Loucy (cell line): ENCODE measurements around the gene MIER2.

Experiments
- H2AFZ ChIP-seq: fragments of 200-600 bp; sonication (generic); 2 replicates; pipeline ENCODE4 v1.6.0; 2016; ENCODE audit warnings: antibody characterized with exemption, mild to moderate bottlenecking, low read length, moderate library complexity
- H3F3A ChIP-seq: fragments of 200-600 bp; 2 replicates; pipeline ENCODE4 v1.6.0; 2016; ENCODE audit warnings: antibody characterized with exemption, low read depth, mild to moderate bottlenecking
- H3K27me3 ChIP-seq: fragments of 200-600 bp; sonication (generic); 2 replicates; pipeline ENCODE4 v1.6.1; 2014; ENCODE audit warnings: low read length, mild to moderate bottlenecking; ENCODE audit not compliant: insufficient read depth, poor library complexity, severe bottlenecking
- H3K36me3 ChIP-seq: fragments of 200-600 bp; sonication (generic); 2 replicates; pipeline ENCODE4 v1.6.1; 2016; ENCODE audit warnings: low read length; ENCODE audit not compliant: insufficient read depth
- H3K4me1 ChIP-seq: fragments of 200-600 bp; sonication (generic); 2 replicates; pipeline ENCODE4 v1.5.1; 2014; ENCODE audit warnings: low read length, mild to moderate bottlenecking; ENCODE audit not compliant: insufficient read depth, poor library complexity, severe bottlenecking
- H3K4me2 ChIP-seq: fragments of 200-600 bp; sonication (generic); 2 replicates; pipeline ENCODE4 v1.6.0; 2014; ENCODE audit warnings: antibody characterized with exemption, low read length, low read depth, mild to moderate bottlenecking; ENCODE audit not compliant: poor library complexity, severe bottlenecking
- H3K4me3 ChIP-seq: fragments of 200-600 bp; sonication (generic); 2 replicates; pipeline ENCODE4 v1.5.1; 2014; ENCODE audit warnings: low read length, mild to moderate bottlenecking, mixed read lengths; ENCODE audit not compliant: poor library complexity, severe bottlenecking
- H3K79me2 ChIP-seq: fragments of 200-600 bp; sonication (generic); 2 replicates; pipeline ENCODE4 v1.6.1; 2014; ENCODE audit warnings: low read length; ENCODE audit not compliant: insufficient read depth
- H3K9ac ChIP-seq: fragments of 200-600 bp; sonication (generic); 2 replicates; pipeline ENCODE4 v1.6.0; 2014; ENCODE audit warnings: mild to moderate bottlenecking, low read depth, low read length, moderate library complexity; ENCODE audit not compliant: poor library complexity, severe bottlenecking
- H3K9me2 ChIP-seq: fragments of 200-600 bp; sonication (generic); replicated peaks from 2 replicates; pipeline ENCODE4 v1.6.1; 2016; ENCODE audit warnings: low read depth, low read length, mixed read lengths
- H3K9me3 ChIP-seq: fragments of 200-600 bp; sonication (generic); 2 replicates; pipeline ENCODE4 v1.6.1; 2014; ENCODE audit warnings: mild to moderate bottlenecking, antibody characterized with exemption, low read length, low read depth; ENCODE audit not compliant: insufficient read depth
- H4K20me1 ChIP-seq: fragments of 200-600 bp; sonication (generic); 2 replicates; pipeline ENCODE4 v1.6.0; 2014; ENCODE audit warnings: antibody characterized with exemption, low read length, mild to moderate bottlenecking; ENCODE audit not compliant: insufficient read depth, poor library complexity, severe bottlenecking
- EZH2phosphoT487 ChIP-seq: fragments of 200-600 bp; IDR thresholded peaks from 2 replicates; pipeline ENCODE4 v1.6.1; 2018; ENCODE audit warnings: antibody characterized with exemption, mild to moderate bottlenecking, moderate library complexity, borderline replicate concordance
- TF ChIP-seq, protein P1 (sequence below): fragments of 200-600 bp; sonication (generic); conservative IDR thresholded peaks from 2 replicates; pipeline ENCODE4 v1.5.1; 2014; ENCODE audit warnings: mild to moderate bottlenecking, antibody characterized with exemption, low read length

The MIER2 gene

DNA sequence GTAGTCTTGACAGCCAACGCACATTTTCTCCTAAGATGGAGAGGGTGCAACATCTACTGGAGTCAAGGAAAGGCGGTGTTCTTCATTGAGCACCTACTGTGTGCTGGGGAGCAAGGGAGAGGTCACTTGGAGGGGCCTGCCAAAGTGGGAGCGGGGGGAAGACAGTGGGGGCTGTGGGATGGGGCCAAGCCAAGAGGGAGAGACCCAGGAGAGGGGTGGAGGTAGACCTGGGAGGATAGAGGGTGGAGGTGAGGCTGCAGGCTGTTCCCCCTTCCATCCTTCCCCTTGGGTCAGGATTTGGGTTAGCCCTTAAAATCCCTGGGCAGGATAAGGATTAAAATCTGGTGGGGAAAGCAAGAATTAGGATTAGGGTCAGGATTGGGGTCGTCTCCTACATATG is 51.6 kb downstream of the MIER2 start:
- no peaks in the 10 kb centered on the region for H3K36me3 ChIP-seq
- no peaks in the 10 kb centered on the region for H3K79me2 ChIP-seq
- H3K4me3 ChIP-seq: no peak overlapping the region
- H3F3A ChIP-seq: no peaks in the 10 kb centered on the region
- H3K9me3 ChIP-seq: no peaks in the 10 kb centered on the region
- H3K27me3 ChIP-seq: no peaks in the 10 kb centered on the region
- no peak overlapping the region for H3K9ac ChIP-seq
- H3K4me2 ChIP-seq: no peak overlapping the region
- H3K9me2 ChIP-seq: no peaks in the 10 kb centered on the region
- no peaks in the 10 kb centered on the region for H4K20me1 ChIP-seq
- H2AFZ ChIP-seq: no peak overlapping the region
- H3K4me1 ChIP-seq: no peaks in the 10 kb centered on the region
- no peak for TF ChIP-seq EZH2phosphoT487
- TF ChIP-seq, protein P1, sequence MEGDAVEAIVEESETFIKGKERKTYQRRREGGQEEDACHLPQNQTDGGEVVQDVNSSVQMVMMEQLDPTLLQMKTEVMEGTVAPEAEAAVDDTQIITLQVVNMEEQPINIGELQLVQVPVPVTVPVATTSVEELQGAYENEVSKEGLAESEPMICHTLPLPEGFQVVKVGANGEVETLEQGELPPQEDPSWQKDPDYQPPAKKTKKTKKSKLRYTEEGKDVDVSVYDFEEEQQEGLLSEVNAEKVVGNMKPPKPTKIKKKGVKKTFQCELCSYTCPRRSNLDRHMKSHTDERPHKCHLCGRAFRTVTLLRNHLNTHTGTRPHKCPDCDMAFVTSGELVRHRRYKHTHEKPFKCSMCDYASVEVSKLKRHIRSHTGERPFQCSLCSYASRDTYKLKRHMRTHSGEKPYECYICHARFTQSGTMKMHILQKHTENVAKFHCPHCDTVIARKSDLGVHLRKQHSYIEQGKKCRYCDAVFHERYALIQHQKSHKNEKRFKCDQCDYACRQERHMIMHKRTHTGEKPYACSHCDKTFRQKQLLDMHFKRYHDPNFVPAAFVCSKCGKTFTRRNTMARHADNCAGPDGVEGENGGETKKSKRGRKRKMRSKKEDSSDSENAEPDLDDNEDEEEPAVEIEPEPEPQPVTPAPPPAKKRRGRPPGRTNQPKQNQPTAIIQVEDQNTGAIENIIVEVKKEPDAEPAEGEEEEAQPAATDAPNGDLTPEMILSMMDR: no peak

DNA sequence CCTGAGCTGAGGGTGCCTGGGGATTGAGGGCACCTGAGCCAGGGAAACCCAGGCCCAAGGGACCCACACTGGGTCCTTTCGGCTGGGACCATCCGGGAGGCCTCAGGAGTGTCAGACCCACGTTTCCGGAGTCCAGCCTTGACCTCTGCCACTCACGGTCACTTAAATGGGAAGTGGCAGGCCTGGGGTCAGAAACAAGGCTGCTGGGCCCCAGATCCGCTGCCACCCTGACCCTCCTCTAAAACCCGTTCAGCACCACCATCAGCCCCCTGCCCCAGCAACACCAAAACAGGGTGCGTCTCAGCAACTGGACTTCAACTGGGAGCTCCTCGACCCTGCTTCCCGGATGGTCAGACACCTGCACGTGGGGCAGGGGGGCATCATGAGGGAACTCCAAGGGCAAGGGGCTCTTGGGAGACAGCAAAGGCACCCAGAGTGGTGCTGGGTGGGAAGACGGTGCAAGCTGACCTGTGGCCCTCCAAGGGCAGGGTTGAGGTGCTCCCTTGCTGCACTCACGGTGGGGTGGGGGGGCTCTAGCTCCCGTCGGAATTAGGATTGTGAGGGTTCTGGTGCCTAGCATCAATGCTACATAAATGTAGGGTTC is 52.2 kb downstream of the MIER2 start:
- Histone ChIP-seq H2AFZ (no peak overlapping the region), H3K36me3 (no peaks in the 10 kb centered on the region), H4K20me1 (no peaks in the 10 kb centered on the region), H3K9me3 (no peaks in the 10 kb centered on the region), H3K4me1 (no peaks in the 10 kb centered on the region), H3K9me2 (no peaks in the 10 kb centered on the region), H3K79me2 (no peaks in the 10 kb centered on the region), H3K4me2 (no peak overlapping the region), H3K27me3 (no peaks in the 10 kb centered on the region), H3K9ac (no peak overlapping the region), H3K4me3 (no peak overlapping the region), H3F3A (no peaks in the 10 kb centered on the region)
- no peak for TF ChIP-seq EZH2phosphoT487
- TF ChIP-seq, protein P1: no peak

DNA sequence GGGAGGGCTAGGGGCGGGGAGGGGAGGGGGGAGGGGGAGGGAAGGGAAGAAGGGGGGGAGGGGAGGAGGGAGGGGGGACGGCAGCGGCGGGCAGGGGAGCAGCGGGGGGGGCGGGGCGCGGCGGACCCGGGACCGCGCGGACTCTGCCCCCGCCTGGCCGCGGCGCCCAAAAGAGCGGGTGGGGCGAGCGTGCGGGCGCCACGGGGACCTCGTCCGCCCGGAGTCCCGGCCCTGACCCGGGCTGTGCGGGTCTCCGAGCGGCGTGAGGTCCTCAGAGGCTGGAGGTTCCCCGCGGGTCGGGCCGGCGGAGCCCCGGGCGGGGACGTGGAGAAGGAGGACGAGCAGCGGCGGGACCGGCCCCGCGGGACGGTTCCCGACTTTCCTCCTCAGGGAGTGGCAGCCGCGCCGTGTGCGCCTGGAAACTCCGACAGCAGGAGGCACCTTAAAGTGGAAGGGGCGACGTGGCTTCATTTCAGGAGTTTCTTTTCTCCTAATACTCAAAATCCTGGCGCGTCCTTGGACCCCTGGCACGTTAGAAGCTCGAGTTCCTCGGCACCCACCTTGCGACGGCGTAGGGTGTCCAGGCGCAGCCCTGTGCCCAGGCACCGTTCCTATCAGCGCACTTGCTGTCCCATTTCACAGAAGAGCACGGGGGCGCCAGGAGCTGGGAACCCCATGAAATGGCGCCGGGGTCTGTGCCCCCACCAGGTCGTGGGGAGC is 52.9 kb downstream of the MIER2 start:
- Histone ChIP-seq H4K20me1 (no peaks in the 10 kb centered on the region), H3K9me2 (no peaks in the 10 kb centered on the region), H3K9me3 (no peaks in the 10 kb centered on the region), H3K36me3 (no peaks in the 10 kb centered on the region), H3K4me3 (no peak overlapping the region), H3K9ac (no peak overlapping the region), H2AFZ (no peak overlapping the region), H3K79me2 (no peaks in the 10 kb centered on the region), H3F3A (no peaks in the 10 kb centered on the region), H3K4me1 (no peaks in the 10 kb centered on the region), H3K4me2 (no peak overlapping the region), H3K27me3 (no peaks in the 10 kb centered on the region)
- TF ChIP-seq, protein P1: no peak
- TF ChIP-seq EZH2phosphoT487: no peak
